B cell (primary cell): ENCODE data around the gene NEK6. TPM values are rescaled to one million over a fixed set of nuclear protein-coding genes. Genes with fewer than 3 reads are reported as not detected.

ENCODE experiments used
- ATAC-seq: fragments of 200-7000 bp; cut with Tn5 transposase; one replicate; pipeline ENCODE4 v1.10.0; 2021; ENCODE audit warnings: low read depth, mild to moderate bottlenecking, moderate number of reproducible peaks, moderate library complexity
- CTCF ChIA-PET: fragments of 350-600 bp; sonication (Branson Sonifier 250); formaldehyde crosslinking; loops from one replicate; lab custom pipeline; 2021; ENCODE audit warnings: antibody characterized with exemption, inconsistent platforms; lab: Charles Lee
- POLR2A ChIA-PET: fragments of 350-600 bp; sonication (Branson Sonifier 250); formaldehyde crosslinking; loops from one replicate; lab custom pipeline; 2021; ENCODE audit warnings: antibody characterized with exemption; lab: Charles Lee
- DNase-seq: peaks from one replicate; pipeline ENCODE4 v3.0.0; 2013
- H2AFZ ChIP-seq: 2 replicates; pipeline ENCODE4 v1.6.1; 2012; ENCODE audit warnings: mild to moderate bottlenecking, low read depth, low read length; ENCODE audit not compliant: insufficient read depth, poor library complexity, severe bottlenecking
- H3K27ac ChIP-seq, 2 donors: 1 replicate in 1 of 2; 2 replicates in 1 of 2; pipeline ENCODE4 v1.5.1; 2012 to 2013; ENCODE audit warnings: low read length in 2 of 2, mild to moderate bottlenecking in 2 of 2, moderate library complexity in 1 of 2
- H3K27me3 ChIP-seq, 4 experiments: fragments of 200-600 bp in 1 of 4; sonication (generic) in 1 of 4; replicated peaks in 1 of 4; 1 replicate in 2 of 4; 2 replicates in 2 of 4; pipeline versions ENCODE4 v1.6.1 to v1.7.0; 2013 to 2016; ENCODE audit warnings: low read length in 3 of 4, mild to moderate bottlenecking in 2 of 4, mixed read lengths in 1 of 4, moderate library complexity in 1 of 4; ENCODE audit not compliant: insufficient read depth in 4 of 4, control insufficient read depth in 3 of 4; ENCODE audit errors: control extremely low read depth in 1 of 4
- H3K36me3 ChIP-seq, 2 experiments: replicated peaks in 1 of 2; 1 replicate in 1 of 2; 2 replicates in 1 of 2; pipeline versions ENCODE4 v1.6.1 to v1.7.1; 2013; ENCODE audit warnings: low read length in 1 of 2; ENCODE audit not compliant: insufficient read depth in 2 of 2, control insufficient read depth in 1 of 2; ENCODE audit errors: control extremely low read depth in 1 of 2, extremely low read depth in 1 of 2
- H3K4me1 ChIP-seq, 2 donors: fragments of 200-600 bp in 1 of 2; sonication (generic) in 1 of 2; 1 replicate in 1 of 2; 2 replicates in 1 of 2; pipeline versions ENCODE4 v1.5.1 to v1.6.1; 2013 to 2017; ENCODE audit warnings: low read length in 2 of 2; ENCODE audit not compliant: control insufficient read depth in 2 of 2, insufficient read depth in 2 of 2
- H3K4me2 ChIP-seq: replicated peaks from 2 replicates; pipeline ENCODE3; 2012; ENCODE audit warnings: mild to moderate bottlenecking, low read depth, low read length; ENCODE audit not compliant: poor library complexity, severe bottlenecking
- H3K4me3 ChIP-seq, 5 experiments: fragments of 200-600 bp in 1 of 5; sonication (generic) in 1 of 5; 1 replicate in 3 of 5; 2 replicates in 2 of 5; pipeline versions ENCODE4 v1.5.1 to v1.7.0; 2011 to 2016; ENCODE audit warnings: low read length in 4 of 5, mild to moderate bottlenecking in 4 of 5, low read depth in 2 of 5, control low read depth in 1 of 5, moderate library complexity in 1 of 5; ENCODE audit not compliant: insufficient read depth in 1 of 5; ENCODE audit errors: control extremely low read depth in 1 of 5, extremely low read depth in 1 of 5
- H3K79me2 ChIP-seq: fragments of 200-600 bp; sonication (generic); one replicate; pipeline ENCODE4 v1.6.0; 2016; ENCODE audit warnings: low read length; ENCODE audit not compliant: control insufficient read depth, insufficient read depth
- H3K9ac ChIP-seq: fragments of 200-600 bp; sonication (generic); 2 replicates; pipeline ENCODE4 v1.6.1; 2017; ENCODE audit warnings: mild to moderate bottlenecking, low read length, moderate library complexity
- H3K9me3 ChIP-seq, 3 donors: one replicate each; pipeline versions ENCODE4 v1.6.1 to v1.7.1; 2013; ENCODE audit warnings: low read length in 2 of 3; ENCODE audit not compliant: control insufficient read depth in 2 of 3, insufficient read depth in 1 of 3; ENCODE audit errors: control extremely low read depth in 1 of 3
- H4K20me1 ChIP-seq: 2 replicates; pipeline ENCODE4 v1.6.0; 2012; ENCODE audit warnings: mild to moderate bottlenecking, low read length; ENCODE audit not compliant: insufficient read depth, control insufficient read depth, poor library complexity, severe bottlenecking
- H3K27ac Mint-ChIP-seq: one replicate; pipeline ENCODE4 v1.8.0; 2021; ENCODE audit warnings: mixed read lengths
- H3K27me3 Mint-ChIP-seq: one replicate; pipeline ENCODE4 v1.8.0; 2021; ENCODE audit warnings: mixed read lengths
- H3K4me1 Mint-ChIP-seq: one replicate; pipeline ENCODE4 v1.8.0; 2021; ENCODE audit warnings: mixed read lengths
- H3K4me3 Mint-ChIP-seq: one replicate; pipeline ENCODE4 v1.8.0; 2021; ENCODE audit warnings: mixed read lengths
- H3K9me3 Mint-ChIP-seq: one replicate; pipeline ENCODE4 v1.8.0; 2022; ENCODE audit warnings: mixed read lengths; ENCODE audit not compliant: insufficient read depth
- EZH2 ChIP-seq: IDR thresholded peaks from 2 replicates; pipeline ENCODE4 v1.6.1; 2012; ENCODE audit warnings: borderline replicate concordance, low read depth, mild to moderate bottlenecking, moderate library complexity, low read length; ENCODE audit not compliant: insufficient read depth, poor library complexity, severe bottlenecking
- WGBS: methylation state at CpG from one replicate; pipeline ENCODE4 v1.1.5; 2013; ENCODE audit warnings: missing lambda C conversion rate; ENCODE audit not compliant: insufficient coverage; 5-methylcytosine and 5-hydroxymethylcytosine counted together
- intact Hi-C: fragments of 100-400 bp; cut with micrococcal nuclease; formaldehyde crosslinking; loops from one replicate; pipeline ENCODE4 v1.10.0; 2022
- polyA plus RNA-seq: library from polyadenylated mRNA; depleted of rRNA; stranded (reverse); fragments of >200 nt; gene quantifications from 2 replicates; pipeline ENCODE4 v1.2.3, GENCODE V29; 2012
- total RNA-seq, 2 donors: library from RNA; stranded (reverse); fragments of 120-200 nt in 1 of 2; gene quantifications; 1 replicate in 1 of 2; 2 replicates in 1 of 2; pipeline versions ENCODE4 v1.2.3 to v1.2.4, GENCODE V29; 2013 to 2022
- TF ChIP-seq, protein P1 (sequence below): fragments of 200-600 bp; IDR thresholded peaks from one replicate; pipeline ENCODE4 v1.8.0; 2022; ENCODE audit warnings: antibody characterized with exemption, mild to moderate bottlenecking

NEK6 gene
- total and polyA plus RNA-seq, 2 donors (not counting 1 experiment from before 2014, with no cell fraction given): 40.0 to 63.1 TPM

DNA sequence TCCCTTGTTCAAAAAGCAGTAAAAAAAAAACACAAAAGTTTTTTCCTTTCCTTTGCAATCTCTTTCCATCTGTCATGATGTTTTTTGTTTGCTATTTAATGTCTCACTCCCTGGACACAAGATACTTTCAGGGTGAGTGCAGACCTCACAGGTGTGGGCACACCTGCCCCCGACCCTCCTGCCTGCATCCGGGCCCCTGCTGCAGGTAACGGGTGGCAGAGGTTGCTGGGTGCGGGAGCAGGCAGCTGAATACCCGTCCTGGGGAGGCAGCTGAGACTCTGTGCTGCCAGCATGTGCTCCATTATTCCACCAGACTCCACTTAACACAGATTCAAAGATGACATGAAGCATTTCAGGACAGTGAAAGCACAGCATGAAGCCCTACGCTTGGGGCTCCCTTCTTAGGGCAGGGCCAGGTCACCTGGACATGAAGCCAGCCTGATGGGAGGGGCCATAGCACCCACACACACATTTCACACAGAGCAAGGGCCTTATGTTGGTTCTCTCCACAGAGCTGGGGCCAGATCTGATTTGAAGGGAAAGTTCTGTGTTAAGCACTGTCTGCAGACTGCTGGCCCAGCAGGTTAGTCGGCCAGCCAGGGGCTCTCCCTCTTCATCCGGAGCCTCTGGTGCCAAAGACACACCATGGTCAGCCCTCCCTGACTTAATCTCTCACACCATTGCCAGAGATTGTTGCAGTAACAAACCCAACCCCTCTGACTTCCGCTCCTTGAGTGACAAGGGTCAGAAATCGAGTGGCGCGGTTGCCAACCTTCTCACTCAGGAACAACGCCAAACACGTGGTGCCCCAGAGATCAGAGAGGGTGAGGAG, 13.0 kb downstream of the NEK6 start:
- ATAC-seq (no peak), DNase-seq (no peak)
- intact Hi-C loops: no loop called here
- Mint-ChIP-seq H3K27me3 (no peaks in the 10 kb centered on the region), H3K4me1 (peaks cover 80% of the 10 kb centered on the region), H3K4me3 (peak overlapping the region; percentile 34), H3K9me3 (no peaks in the 10 kb centered on the region), H3K27ac (peak overlapping the region; percentile 83)
- Histone ChIP-seq H3K4me3 (no peak overlapping the region), H3K4me1 (peaks cover 57 to 77% of the 10 kb centered on the region in 2 donors), H3K79me2 (peaks cover 90% of the 10 kb centered on the region), H4K20me1 (peaks cover 93% of the 10 kb centered on the region), H3K27ac (peak overlapping the region in 1 of 2 donors; percentile 41), H3K27me3 (no peaks in the 10 kb centered on the region), H3K9ac (no peak overlapping the region), H2AFZ (no peak overlapping the region), H3K4me2 (peak overlapping the region; percentile 2), H3K36me3 (peaks cover 0 to 38% of the 10 kb centered on the region in 2 experiments), H3K9me3 (no peaks in the 10 kb centered on the region)
- ChIA-PET POLR2A (interaction anchor here (0.6 to 1.7 kb wide), 2 partner anchors 21 to 53 kb away, joined by 4 to 5 read pairs; no protein-coding TSS in a partner anchor), CTCF (no interaction called here)
- no peak for TF ChIP-seq EZH2
- TF ChIP-seq, protein P1, sequence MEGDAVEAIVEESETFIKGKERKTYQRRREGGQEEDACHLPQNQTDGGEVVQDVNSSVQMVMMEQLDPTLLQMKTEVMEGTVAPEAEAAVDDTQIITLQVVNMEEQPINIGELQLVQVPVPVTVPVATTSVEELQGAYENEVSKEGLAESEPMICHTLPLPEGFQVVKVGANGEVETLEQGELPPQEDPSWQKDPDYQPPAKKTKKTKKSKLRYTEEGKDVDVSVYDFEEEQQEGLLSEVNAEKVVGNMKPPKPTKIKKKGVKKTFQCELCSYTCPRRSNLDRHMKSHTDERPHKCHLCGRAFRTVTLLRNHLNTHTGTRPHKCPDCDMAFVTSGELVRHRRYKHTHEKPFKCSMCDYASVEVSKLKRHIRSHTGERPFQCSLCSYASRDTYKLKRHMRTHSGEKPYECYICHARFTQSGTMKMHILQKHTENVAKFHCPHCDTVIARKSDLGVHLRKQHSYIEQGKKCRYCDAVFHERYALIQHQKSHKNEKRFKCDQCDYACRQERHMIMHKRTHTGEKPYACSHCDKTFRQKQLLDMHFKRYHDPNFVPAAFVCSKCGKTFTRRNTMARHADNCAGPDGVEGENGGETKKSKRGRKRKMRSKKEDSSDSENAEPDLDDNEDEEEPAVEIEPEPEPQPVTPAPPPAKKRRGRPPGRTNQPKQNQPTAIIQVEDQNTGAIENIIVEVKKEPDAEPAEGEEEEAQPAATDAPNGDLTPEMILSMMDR: no peak
- WGBS: 88% methylated on average over 10 of the region's 14 CpGs

DNA sequence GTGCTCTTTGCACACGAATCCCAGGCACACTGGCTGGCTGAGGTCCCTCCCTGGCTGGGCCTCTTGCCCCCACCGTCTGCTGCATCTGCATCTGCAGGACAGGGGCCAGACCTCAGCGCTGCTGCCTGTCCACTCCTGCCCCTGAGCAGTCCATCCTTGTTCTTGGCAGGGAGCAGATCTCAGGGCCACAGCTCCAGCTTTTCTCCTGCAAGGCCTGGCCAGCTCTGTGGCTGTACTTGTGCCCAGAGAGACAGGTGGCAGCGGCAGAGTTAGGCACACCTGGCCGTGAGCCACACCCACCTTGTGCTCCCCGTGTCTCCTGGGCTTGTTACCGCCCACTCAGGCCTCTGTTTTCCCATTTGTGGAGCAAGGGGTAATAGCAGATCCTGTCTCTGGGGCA, 13.9 kb downstream of the NEK6 start:
- CTCF ChIA-PET: interaction anchor here (0.7 kb wide), 1 partner anchor 75 kb away, joined by 4 read pairs; no protein-coding TSS in a partner anchor
- intact Hi-C loops: no loop called here
- H3K9me3 Mint-ChIP-seq: no peaks in the 10 kb centered on the region
- POLR2A ChIA-PET: interaction anchor here (1.7 kb wide), 1 partner anchor 54 kb away, joined by 4 read pairs; no protein-coding TSS in a partner anchor
- peaks cover 90% of the 10 kb centered on the region for H3K79me2 ChIP-seq
- no peak overlapping the region for H3K4me2 ChIP-seq
- peak overlapping the region in 1 of 2 donors; percentile 0 for H3K27ac ChIP-seq
- ATAC-seq (no peak), DNase-seq (no peak)
- no peaks in the 10 kb centered on the region for H3K9me3 ChIP-seq
- H2AFZ ChIP-seq: no peak overlapping the region
- H3K27me3 ChIP-seq: no peaks in the 10 kb centered on the region
- peak overlapping the region; percentile 71 for H3K27ac Mint-ChIP-seq
- no peak overlapping the region for H3K9ac ChIP-seq
- H3K4me1 ChIP-seq: peaks cover 48 to 75% of the 10 kb centered on the region in 2 donors
- H3K4me3 ChIP-seq: no peak overlapping the region
- H4K20me1 ChIP-seq: peaks cover 97% of the 10 kb centered on the region
- H3K4me3 Mint-ChIP-seq: no peak overlapping the region
- no peak for TF ChIP-seq EZH2
- TF ChIP-seq, protein P1: no peak
- peaks cover 78% of the 10 kb centered on the region for H3K4me1 Mint-ChIP-seq
- H3K36me3 ChIP-seq: peaks cover 0 to 43% of the 10 kb centered on the region in 2 experiments
- 96% methylated on average over 4 of the region's 7 CpGs for WGBS
- H3K27me3 Mint-ChIP-seq: no peaks in the 10 kb centered on the region
